Activated T-cell treated with anti-CD3 and anti-CD28 coated beads, Interleukin-2, amount 50 U/mL, for 72 hours (primary cell): ENCODE data around the gene B9D1. TPM values are rescaled to one million over a fixed set of nuclear protein-coding genes. Genes with fewer than 3 reads are reported as not detected.
"Not testable (repeated sequence)": the region's sequence is repeated elsewhere in the genome, so short reads cannot be mapped to it uniquely, and the experiment has no call there.

Source experiments
- ATAC-seq, 2 donors: fragments of 150-1000 bp; cut with Tn5 transposase; replicated peaks in 1 of 2; 2 replicates each; pipeline ENCODE4 v1.10.0; 2021; ENCODE audit warnings: moderate library complexity in 2 of 2, mild to moderate bottlenecking in 1 of 2
- DNase-seq, 2 donors: peaks; one replicate each; pipeline ENCODE4 v3.0.0; 2021 to 2022; ENCODE audit warnings: mixed read lengths in 1 of 2
- H3K27ac Mint-ChIP-seq: one replicate; pipeline ENCODE4 v1.8.0; 2022; ENCODE audit warnings: mild to moderate bottlenecking, moderate library complexity, mixed read lengths
- H3K27me3 Mint-ChIP-seq: one replicate; pipeline ENCODE4 v1.8.0; 2022; ENCODE audit warnings: low read depth, mixed read lengths
- H3K36me3 Mint-ChIP-seq, 2 donors: one replicate each; pipeline ENCODE4 v1.8.0; 2022; ENCODE audit warnings: mixed read lengths in 2 of 2, mild to moderate bottlenecking in 1 of 2; ENCODE audit not compliant: insufficient read depth in 2 of 2
- H3K4me1 Mint-ChIP-seq: one replicate; pipeline ENCODE4 v1.8.0; 2022; ENCODE audit warnings: low read depth, mixed read lengths
- H3K4me3 Mint-ChIP-seq, 2 donors: one replicate each; pipeline ENCODE4 v1.8.0; 2022; ENCODE audit warnings: mild to moderate bottlenecking in 2 of 2, mixed read lengths in 2 of 2, moderate library complexity in 2 of 2
- H3K9me3 Mint-ChIP-seq, 2 donors: one replicate each; pipeline ENCODE4 v1.8.0; 2022; ENCODE audit warnings: mixed read lengths in 2 of 2
- total RNA-seq, 2 donors: library from RNA; stranded (reverse); gene quantifications; one replicate each; pipeline ENCODE4 v1.2.3, GENCODE V29; 2022

Gene B9D1
- total RNA-seq, 2 donors from 2014 or later, result 2.4 to 4.3 TPM

GRCh38 chr17:19354748-19355147, 7.8 kb downstream of the B9D1 start:
- Mint-ChIP-seq H3K27me3 (peaks cover 11% of the 10 kb centered on the region), H3K4me1 (no peaks in the 10 kb centered on the region), H3K4me3 (no peak overlapping the region), H3K27ac (no peak overlapping the region), H3K36me3 (no peaks in the 10 kb centered on the region), H3K9me3 (no peaks in the 10 kb centered on the region)
- DNase-seq (no peak), ATAC-seq (no peak)

- H3K9me3 Mint-ChIP-seq, H3K36me3 Mint-ChIP-seq, DNase-seq, H3K4me3 Mint-ChIP-seq, H3K27ac Mint-ChIP-seq, H3K4me1 Mint-ChIP-seq, ATAC-seq: not testable (repeated sequence)
- H3K27me3 Mint-ChIP-seq, result peaks cover 11% of the 10 kb centered on the region
These were observed 9.1 kb downstream of the B9D1 start for GRCh38 chr17:19353401-19353800.

- ATAC-seq, result no peak
- no peaks in the 10 kb centered on the region for H3K9me3 Mint-ChIP-seq
- no peaks in the 10 kb centered on the region for H3K27me3 Mint-ChIP-seq
- no peaks in the 10 kb centered on the region for H3K4me1 Mint-ChIP-seq
- no peak overlapping the region for H3K27ac Mint-ChIP-seq
- H3K4me3 Mint-ChIP-seq, result no peak overlapping the region
- DNase-seq, result no peak
- no peaks in the 10 kb centered on the region for H3K36me3 Mint-ChIP-seq
These were observed 13.7 kb downstream of the B9D1 start for GRCh38 chr17:19348806-19349205.

- no peaks in the 10 kb centered on the region for H3K4me1 Mint-ChIP-seq
- no peaks in the 10 kb centered on the region for H3K36me3 Mint-ChIP-seq
- H3K4me3 Mint-ChIP-seq, result no peak overlapping the region
- DNase-seq (no peak), ATAC-seq (no peak)
- H3K9me3 Mint-ChIP-seq, result no peaks in the 10 kb centered on the region
- H3K27ac Mint-ChIP-seq, result no peak overlapping the region
- H3K27me3 Mint-ChIP-seq, result no peaks in the 10 kb centered on the region
These were observed 14.4 kb downstream of the B9D1 start for GRCh38 chr17:19348081-19348650.

- Mint-ChIP-seq H3K4me3 (no peak overlapping the region), H3K4me1 (no peaks in the 10 kb centered on the region), H3K27me3 (no peaks in the 10 kb centered on the region), H3K27ac (no peak overlapping the region), H3K9me3 (no peaks in the 10 kb centered on the region), H3K36me3 (no peaks in the 10 kb centered on the region)
- ATAC-seq (no peak), DNase-seq (no peak)
These were observed 15.0 kb downstream of the B9D1 start for GRCh38 chr17:19347323-19348080.

GRCh38 chr17:19346351-19347255, 15.9 kb downstream of the B9D1 start:
- ATAC-seq, result no peak

GRCh38 chr17:19345486-19346350, 16.8 kb downstream of the B9D1 start:
- Mint-ChIP-seq H3K4me3 (no peak overlapping the region), H3K27ac (no peak overlapping the region), H3K9me3 (no peaks in the 10 kb centered on the region), H3K36me3 (no peaks in the 10 kb centered on the region), H3K4me1 (no peaks in the 10 kb centered on the region), H3K27me3 (peaks cover 14% of the 10 kb centered on the region)
- ATAC-seq, result no peak
- DNase-seq, result no peak

More at GRCh38 chr17:19346351-19347255, 15.9 kb downstream of the B9D1 start:
- no peak for DNase-seq
- no peaks in the 10 kb centered on the region for H3K4me1 Mint-ChIP-seq
- H3K27ac Mint-ChIP-seq, result no peak overlapping the region
- H3K4me3 Mint-ChIP-seq, result no peak overlapping the region
- no peaks in the 10 kb centered on the region for H3K36me3 Mint-ChIP-seq
- peaks cover 5% of the 10 kb centered on the region for H3K27me3 Mint-ChIP-seq
- H3K9me3 Mint-ChIP-seq, result no peaks in the 10 kb centered on the region

GRCh38 chr17:19345067-19345460, 17.5 kb downstream of the B9D1 start:
- H3K9me3 Mint-ChIP-seq, result no peaks in the 10 kb centered on the region
- H3K4me3 Mint-ChIP-seq, result no peak overlapping the region
- ATAC-seq (no peak), DNase-seq (no peak)
- no peaks in the 10 kb centered on the region for H3K36me3 Mint-ChIP-seq
- H3K27ac Mint-ChIP-seq, result no peak overlapping the region
- H3K27me3 Mint-ChIP-seq, result peaks cover 16% of the 10 kb centered on the region
- H3K4me1 Mint-ChIP-seq, result no peaks in the 10 kb centered on the region

- Mint-ChIP-seq H3K9me3 (no peaks in the 10 kb centered on the region), H3K36me3 (no peaks in the 10 kb centered on the region), H3K4me1 (no peaks in the 10 kb centered on the region), H3K4me3 (no peak overlapping the region), H3K27me3 (peaks cover 17% of the 10 kb centered on the region), H3K27ac (no peak overlapping the region)
- DNase-seq (no peak), ATAC-seq (no peak)
These were observed 18.0 kb downstream of the B9D1 start for GRCh38 chr17:19344311-19345066.

GRCh38 chr17:19343671-19344151, 18.8 kb downstream of the B9D1 start:
- Mint-ChIP-seq H3K4me3 (no peak overlapping the region), H3K4me1 (no peaks in the 10 kb centered on the region), H3K27ac (no peak overlapping the region), H3K27me3 (peaks cover 25% of the 10 kb centered on the region), H3K9me3 (no peaks in the 10 kb centered on the region), H3K36me3 (no peaks in the 10 kb centered on the region)
- DNase-seq (no peak), ATAC-seq (no peak)

GRCh38 chr17:19343256-19343630, 19.3 kb downstream of the B9D1 start:
- no peak overlapping the region for H3K27ac Mint-ChIP-seq
- no peaks in the 10 kb centered on the region for H3K36me3 Mint-ChIP-seq
- DNase-seq, result no peak
- ATAC-seq, result no peak
- H3K27me3 Mint-ChIP-seq, result peaks cover 27% of the 10 kb centered on the region
- H3K9me3 Mint-ChIP-seq, result no peaks in the 10 kb centered on the region
- H3K4me1 Mint-ChIP-seq, result no peaks in the 10 kb centered on the region
- H3K4me3 Mint-ChIP-seq, result no peak overlapping the region

GRCh38 chr17:19342611-19343255, 19.8 kb downstream of the B9D1 start:
- H3K27ac Mint-ChIP-seq, result no peak overlapping the region
- no peaks in the 10 kb centered on the region for H3K9me3 Mint-ChIP-seq
- H3K27me3 Mint-ChIP-seq, result peaks cover 27% of the 10 kb centered on the region
- no peaks in the 10 kb centered on the region for H3K36me3 Mint-ChIP-seq
- DNase-seq, result no peak
- H3K4me1 Mint-ChIP-seq, result no peaks in the 10 kb centered on the region
- H3K4me3 Mint-ChIP-seq, result no peak overlapping the region
- ATAC-seq, result no peak
